ENCODE results near the gene CMTM6.
A peak's percentile ranks its signal among the peaks of the same experiment; 100 is the strongest.
"Not testable (repeated sequence)": the region's sequence is repeated elsewhere in the genome, so short reads cannot be mapped to it uniquely, and the experiment has no call there.

The CMTM6 gene

DNA sequence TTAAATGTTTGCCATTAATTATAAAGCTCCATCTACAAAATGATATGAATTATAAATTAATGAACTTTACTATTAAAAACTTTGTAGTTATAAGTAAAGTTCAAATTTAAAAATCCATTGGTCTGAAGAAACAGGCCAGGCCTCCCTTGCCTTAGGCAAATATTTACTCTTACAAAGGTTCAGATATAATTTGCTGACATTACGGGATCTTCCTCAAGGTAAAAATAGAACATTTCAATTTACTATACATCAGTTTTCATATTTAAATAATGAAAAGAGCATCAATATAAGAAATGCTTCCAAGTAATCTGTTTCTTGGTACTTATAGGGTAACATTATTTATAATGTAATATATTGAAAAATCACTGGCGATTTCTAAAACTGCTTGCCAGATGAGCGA is 3.7 kb downstream of the CMTM6 start:
- DNase-seq = no peak

DNA sequence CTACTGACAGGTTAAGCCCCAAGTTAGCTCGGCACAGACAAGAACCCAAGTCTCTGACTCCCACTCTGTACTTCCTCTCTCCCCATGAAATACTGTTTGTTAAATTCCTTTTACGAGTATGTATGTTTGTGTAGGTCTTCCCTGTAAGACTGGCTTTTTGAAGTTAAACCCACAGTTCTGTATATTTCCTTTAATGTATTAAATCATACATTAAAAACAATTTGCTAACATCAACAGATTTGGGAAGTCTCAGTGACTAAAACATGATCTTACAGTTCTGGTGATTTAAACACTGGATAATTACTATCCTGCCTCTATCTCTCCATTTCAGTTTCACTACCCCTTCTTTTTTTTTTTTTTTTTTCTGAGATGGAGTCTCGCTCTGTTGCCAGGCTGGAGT is 4.4 kb downstream of the CMTM6 start:
- no peak for DNase-seq

DNA sequence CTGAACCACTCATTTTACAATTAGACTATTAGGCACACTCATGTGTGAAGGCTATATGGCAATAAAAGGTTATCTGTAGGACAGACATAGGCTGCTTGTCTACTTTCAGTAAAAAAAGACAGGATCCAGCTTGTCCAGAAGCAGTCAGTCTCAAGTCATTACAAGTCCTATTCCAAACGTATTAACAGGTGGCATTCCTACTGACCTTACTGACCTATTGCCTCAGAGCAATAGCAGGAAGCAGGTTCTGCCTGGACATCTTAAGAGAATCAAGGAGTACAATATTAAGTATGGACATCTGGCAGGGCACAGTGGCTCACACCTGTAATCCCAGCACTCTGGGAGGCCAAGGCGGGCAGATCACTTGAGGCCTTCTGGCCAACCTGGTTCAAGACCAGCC is 7.0 kb downstream of the CMTM6 start:
- DNase-seq = no peak

DNA sequence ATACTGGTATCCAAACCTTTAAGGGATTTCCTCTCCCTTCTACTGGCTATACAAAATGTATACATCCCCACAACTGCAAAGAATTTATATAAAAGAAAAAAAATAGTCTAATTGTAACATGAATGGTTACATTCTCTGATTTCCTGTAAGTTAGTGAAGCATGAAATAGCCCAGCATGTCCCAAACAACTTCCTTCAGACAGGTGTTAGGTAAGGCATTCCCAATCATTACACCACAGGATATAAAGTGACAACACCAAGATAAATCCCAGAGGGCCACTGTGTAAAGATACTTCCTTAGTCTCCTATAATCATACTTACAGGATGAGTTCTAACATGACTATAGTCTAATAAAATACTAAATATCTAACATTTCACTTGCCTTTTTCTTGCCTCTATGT is 7.6 kb downstream of the CMTM6 start:
- no peak for DNase-seq

DNA sequence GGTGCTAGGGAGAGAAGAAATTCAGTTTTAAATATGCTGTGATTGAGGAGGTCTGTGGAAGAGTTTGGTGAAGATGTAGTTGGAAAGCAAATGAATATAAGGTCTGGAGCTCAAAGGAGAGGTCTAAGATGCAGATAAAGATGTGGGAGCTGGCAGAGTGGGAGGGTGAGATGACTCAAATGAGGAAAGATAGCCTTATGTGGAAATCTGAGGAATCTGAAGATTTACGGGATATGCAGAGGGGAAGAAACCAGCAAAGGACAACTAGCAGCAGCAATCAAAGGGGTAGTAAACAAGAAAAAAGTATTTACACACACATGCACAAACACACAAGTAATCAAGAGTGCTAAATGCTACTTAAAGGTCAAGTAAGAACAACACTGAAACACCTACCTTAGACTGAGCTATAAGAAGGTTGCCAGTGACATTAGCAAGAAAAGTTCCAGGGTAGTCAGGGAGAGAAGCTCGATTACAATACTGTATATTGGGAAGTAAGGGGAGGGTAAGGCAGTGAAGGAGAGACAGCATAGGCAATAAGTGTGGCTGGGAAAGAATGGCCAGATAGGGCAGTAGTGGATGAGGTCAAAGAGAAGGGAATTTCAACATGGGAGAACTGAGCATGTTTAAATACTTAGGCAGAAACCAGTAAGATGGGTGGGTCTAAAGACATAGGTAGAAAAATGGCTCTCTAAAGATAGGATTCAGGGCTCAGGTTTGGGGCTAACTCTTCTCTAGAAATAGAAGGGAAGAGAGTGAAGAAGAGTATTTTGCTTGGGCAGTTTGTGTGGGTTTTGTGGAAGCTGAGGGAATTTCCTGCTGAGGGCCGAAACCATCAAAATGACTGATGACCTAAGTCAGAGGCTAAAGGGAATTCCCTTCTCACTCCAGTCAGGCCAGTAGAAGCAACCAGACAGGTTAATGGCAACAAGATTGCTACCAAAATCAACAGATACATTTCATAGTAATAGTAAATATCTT is 8.9 kb downstream of the CMTM6 start:
- no peak for DNase-seq

DNA sequence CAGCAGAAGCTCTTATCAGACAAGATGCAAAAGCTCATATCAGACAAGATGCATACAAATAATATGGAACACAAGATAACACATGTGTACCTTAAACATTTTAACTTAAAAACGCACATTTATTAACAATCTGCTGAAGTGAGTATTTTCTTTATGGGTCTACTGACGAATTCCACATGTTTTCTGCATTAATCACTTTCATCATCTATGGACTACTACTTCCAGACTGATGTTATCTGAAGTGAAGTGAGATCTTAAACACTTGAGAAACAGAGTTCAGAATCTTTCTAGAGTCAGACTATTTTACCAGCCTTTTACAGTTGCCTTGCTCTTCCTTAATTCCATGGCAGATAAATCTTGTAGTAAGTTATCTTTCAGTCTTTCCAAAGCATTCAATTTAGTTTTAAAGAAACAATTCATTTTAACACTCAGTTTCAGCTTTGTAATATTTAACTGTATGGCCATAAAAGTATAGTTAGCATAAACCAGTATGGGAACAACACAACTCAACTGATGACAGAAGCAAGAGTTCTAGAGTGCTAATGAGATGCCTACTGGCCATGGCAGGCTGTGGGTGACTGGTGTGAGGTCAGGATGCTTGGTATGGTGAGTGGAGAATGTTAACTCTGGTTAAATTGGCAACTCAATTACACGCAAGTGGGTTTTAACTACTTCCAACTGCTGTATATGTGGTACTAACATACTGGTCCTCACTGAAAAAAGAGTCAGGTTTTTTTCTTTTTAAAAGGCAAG is 9.8 kb downstream of the CMTM6 start:
- DNase-seq = no peak

DNA sequence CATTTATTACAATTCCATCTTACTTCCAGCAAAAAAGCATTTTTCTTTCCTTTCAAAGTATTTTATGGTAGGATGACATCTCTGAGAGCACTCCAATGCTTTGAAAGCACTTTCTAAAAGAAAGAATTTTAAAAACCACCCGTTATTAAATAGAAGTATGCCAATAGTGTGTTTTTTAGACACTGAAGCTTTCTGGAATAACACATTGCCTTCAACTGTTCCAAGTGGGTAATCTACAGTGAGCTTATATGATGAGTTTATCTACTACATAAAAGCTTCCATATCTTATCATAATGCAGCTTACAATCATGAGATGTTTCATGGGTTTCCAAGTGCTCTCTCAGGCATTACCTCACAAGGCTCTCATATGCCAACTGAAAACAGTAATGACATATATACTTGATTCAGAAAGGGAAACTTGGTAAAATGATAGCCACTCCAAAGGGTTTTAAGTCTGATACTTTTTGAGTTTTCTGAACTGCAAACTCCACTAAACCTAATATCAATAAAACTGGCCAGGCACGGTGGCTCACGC is 14.1 kb downstream of the CMTM6 start:
- no peak for DNase-seq

DNA sequence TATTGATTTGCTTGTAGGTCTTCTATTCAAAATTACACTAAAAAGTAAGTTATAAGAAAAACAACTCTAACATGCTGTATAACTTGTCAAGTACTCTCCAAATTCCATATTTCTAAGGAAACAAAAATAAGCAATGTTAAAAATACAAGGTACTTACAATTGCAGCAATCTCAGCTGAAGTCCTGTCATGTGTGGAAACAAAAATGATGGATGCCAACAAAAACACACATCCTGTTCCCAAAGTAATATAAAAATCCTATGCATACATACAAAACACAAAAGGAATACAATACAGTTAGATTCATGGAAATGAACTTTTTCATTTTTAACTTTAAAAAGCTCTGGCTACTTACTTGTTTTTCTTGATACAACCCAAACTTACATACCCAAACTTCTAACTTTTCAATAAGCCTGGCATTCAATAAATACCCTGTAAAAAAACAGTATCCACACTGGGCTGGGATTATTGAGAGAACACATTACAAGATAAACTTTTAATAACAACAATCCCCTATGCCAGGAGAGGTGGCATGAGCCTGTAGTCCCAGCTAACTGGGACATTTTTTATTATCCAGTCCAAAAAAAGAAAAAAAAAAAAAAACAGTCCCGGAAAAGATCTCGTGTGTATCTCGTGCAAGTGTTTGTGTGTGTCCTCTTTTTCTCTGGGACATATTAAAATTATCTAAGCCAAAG is 14.7 kb downstream of the CMTM6 start:
- DNase-seq = no peak

DNA sequence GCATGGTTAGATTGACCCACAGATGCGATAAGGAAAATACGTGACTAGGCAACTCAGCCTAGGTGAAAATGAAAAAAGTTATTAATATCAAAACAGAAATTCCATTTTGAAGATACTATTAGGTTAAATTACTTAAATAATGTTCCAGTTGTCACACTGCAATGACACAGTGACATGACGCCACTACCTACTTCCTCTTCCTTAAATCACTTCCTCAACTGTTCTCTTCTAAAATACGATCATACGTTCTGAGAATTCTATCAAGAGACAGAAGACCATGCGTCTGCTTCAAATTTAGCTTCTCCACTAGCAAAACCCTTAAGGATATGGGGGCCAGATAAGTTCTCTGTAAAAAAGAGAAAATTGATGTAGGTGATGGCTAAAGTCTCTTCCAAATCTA is 18.2 kb downstream of the CMTM6 start:
- no peak for DNase-seq

DNA sequence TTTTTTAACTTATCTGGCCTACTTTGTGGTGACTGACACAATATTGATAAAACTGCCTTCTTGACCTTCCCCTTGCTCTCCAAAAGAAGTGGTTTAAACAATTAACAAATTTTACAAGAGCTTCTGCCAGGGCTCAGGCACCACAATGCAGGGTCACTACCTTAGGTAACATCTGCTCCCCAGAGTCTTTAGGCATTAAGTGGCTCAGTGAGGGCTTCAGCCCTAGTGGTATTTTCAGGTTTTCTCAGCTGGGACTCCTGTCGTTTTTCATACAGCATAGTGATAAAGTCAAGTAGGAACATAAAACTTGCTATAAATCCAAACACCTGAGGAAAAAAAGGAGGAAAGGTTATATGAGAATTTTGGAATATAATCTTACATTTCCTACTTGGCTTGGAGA is 18.9 kb downstream of the CMTM6 start:
- no peak for DNase-seq

DNA sequence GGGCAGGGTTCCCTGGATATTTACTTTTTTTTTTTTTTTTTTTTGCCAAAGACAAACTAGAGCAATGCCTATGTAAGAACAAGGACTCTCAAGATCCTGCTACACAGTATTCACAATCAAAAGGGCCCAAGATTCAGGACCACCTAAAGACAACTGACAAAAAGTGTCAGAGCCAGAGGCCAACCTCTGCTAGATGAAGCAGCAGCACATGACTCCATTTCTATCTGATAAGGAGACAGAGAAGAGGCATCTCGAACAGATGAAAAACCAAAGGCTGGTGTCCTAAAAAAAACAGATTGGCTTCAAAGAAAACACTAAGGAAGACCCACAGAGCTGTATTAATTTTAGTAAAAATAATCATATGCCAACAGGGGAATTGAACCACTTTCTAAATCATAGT is 20.0 kb downstream of the CMTM6 start:
- DNase-seq = no peak

DNA sequence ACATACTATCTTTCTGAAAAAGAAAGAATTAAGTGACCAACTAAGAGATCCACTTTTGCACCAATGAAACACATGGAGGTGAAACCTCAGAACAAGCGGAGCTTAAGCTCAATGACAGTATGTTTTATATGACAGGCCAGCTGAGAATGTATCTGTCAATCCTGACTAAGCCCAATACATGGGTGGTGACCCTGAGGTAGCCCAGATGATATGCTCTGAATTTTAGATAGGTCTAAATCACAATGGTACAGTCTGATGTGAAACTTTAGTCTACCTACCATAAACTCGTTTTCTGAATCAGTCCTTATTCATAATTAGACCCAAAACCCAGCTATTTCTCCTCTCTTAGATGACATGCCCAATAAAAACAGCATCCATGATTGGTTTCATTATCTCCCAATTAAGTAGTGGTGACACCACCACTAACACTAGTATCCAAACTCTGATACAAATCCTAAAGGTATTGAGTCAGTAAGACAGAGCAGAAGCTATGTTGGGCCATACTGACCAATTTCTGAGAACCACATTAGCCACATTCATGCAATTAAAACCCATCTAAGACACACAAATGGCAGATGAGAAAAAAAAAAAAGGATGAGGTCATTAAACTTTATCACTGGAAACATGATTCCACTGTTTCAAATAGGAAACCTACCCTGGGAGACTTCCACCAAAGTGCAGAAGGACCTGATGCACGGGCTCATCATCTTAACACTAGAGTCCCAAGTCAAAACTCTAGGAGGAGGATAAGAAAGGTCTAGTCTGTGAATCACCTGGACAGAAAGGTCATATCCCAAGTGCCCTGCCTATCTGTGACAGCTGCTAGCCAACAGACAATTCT is 20.6 kb downstream of the CMTM6 start:
- no peak for DNase-seq

DNA sequence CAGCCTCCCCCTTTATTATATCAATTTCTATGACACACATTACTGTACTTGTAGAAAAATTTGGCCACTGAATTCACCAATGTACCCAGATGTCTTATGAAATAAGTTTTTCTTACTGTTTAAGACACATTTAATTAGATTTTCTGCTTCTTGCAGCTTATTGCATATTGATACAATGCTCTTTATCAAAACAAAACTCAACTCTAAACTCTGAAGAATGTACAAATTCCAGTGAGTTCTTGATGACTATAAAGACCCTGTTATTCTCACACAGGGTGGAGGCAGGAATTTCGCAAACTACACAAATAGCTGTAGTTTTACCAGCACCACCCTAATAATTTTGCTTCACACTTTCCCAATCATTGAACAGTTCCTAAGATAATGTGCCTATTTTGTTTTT is 22.0 kb downstream of the CMTM6 start:
- no peak for DNase-seq

DNA sequence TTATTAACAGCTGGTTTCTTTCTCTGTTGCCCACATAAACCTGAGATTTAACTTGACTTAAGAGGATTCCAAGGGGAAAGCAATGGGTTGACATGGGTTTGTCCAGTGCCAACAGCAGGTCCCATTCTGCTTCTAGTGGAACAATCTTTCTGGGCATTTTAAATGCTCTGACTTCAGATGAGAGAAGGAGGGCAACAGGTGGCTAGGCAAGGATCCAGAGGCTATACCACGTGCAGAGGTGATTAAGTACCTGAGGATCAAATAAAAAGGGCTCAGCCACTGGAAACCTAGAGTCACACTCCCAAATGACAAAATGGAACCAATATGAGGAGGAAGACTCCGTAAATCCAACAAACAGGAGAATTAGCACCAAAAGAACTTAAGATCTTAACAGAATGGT is 28.5 kb downstream of the CMTM6 start:
- no peak for DNase-seq

DNA sequence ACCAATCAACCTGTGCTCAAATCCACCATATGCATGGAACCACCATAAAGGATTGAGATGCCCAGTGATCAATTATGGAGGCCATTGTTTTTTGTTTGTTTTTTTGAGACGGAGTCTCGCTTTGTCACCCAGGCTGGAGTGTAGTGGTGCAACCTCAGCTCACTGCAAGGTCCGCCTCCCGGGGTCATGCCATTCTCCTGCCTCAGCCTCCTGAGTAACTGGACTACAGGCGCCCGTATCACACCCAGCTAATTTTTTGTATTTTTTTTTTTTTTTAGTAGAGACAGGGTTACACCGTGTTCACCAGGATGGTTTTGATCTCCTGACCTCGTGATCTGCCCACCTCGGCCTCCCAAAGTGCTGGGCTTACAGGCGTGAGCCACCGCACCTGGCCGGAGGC is 30.5 kb downstream of the CMTM6 start:
- DNase-seq = not testable (repeated sequence)

DNA sequence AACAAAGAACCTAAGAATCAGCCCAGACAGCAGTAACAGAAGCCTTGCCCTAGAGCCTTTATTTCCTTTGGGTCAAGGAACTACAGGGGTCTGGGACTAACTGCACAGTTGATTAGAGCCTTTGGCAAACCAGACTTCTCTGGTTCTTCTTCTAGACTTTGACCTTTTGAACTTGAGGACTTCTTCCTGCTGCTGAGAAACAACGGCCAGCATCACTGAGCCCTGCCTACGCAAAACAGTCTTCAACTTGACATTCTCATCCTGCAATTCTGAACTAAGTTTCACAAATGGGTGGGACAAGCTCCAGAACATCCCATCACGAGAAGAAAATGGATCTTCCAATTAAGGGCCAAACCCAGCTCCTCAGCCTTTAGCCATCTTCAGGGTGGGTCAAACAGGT is 31.4 kb downstream of the CMTM6 start:
- DNase-seq = no peak

DNA sequence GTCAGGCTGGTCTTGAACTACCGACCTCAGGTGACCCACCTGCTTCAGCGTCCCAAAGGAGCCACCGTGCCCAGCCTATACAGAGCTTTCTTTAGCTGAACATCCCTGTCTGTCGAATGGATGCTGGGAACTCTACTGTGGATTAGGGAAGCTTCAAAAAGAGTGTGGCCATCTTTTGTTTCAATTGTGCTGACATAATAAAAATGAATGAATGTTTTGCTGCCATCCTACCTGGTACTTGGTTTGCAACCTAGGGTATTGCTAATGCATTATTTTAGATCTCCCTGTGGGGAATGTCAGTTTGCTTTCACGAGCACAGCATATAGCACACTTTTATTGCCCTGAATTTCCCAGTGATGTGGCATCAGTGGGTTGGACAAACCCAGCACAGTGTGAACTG is 32.3 kb downstream of the CMTM6 start:
- DNase-seq = no peak

DNA sequence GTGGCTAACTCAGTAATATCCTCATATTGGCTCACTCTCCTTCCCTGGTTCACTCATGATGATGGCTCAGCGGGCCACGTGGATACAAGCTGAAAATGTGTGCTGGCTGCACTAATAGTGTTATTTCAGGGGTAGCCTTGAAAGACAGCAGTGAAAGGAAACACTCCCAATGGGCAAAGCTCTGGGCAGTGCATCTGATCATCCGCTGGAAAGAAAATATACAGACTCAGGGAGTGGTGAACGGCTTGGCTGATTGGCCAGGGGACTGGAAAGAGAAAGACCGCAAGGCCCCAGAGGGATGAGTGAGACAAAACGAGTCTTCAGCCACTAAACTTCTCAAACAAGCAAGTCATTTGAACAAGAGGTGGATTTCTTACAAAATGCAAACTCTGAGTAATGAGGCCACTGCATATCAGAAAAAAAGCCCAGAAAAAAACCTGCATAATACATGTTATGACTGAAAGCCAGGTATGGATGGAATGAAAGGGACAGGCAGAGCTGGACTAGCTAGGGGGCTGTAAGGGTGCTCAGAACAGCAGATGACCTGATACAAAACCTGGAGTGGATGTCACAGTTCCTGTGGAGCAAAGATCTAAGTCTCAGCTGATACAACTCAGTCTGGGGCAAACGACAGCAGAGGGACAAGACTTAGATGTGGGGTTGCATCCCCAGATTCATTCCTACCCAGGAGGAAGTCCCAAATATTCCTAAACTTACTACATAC is 33.3 kb downstream of the CMTM6 start:
- peak; percentile 51 for DNase-seq

DNA sequence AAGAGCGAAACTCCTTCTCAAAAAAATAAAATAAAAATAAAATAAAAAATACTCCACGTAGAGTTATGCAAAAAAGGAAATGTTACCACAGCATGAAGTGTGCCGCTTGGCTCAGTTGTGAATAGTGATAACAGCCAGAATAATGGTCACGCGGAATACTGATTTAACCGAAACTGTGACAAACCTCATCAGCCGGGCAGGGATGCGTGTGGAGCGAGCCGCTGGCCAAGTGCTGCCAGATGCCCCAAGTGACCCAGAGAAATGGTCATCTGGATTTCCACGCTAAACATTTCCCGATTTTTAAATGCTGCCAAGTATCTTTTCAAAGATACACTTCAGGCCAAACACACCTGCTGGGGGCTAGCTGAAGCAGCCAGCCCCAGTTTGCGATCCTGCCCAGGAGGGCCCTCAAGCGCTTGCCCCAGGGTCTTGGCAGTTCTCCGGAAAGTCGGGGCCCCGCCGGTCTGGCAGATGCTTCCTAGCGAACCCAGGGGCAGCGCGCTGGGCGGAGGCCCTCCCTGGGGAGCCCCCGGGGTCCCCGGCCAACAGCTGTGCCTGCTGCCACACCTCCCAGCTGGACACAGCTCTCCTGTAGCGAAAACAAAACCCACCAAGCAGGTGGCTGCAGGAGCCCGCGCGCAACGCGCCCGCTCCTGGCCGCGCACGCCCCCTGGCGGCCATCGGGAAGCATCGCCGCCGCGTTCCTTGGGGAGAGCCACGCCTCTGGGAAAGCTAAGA is 35.1 kb downstream of the CMTM6 start:
- DNase-seq = peak; percentile 85

DNA sequence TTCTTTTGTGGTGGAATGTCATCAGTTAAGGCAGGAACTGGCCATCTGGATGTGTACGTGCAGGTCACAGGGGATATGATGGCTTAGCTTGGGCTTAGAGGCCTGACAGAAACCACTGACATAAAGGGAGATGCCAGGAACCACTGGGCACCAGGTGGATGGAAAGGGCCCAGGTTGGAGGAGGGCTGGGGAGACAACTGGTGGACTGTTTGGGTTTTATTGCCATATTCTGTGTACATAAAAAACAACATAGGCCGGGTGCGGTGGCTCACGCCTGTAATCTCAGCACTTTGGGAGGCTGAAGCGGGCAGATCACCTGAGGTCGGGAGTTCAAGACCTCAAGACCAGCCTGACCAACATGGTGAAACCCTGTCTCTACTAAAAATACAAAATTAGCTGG is 35.8 kb downstream of the CMTM6 start:
- not testable (repeated sequence) for DNase-seq

DNA sequence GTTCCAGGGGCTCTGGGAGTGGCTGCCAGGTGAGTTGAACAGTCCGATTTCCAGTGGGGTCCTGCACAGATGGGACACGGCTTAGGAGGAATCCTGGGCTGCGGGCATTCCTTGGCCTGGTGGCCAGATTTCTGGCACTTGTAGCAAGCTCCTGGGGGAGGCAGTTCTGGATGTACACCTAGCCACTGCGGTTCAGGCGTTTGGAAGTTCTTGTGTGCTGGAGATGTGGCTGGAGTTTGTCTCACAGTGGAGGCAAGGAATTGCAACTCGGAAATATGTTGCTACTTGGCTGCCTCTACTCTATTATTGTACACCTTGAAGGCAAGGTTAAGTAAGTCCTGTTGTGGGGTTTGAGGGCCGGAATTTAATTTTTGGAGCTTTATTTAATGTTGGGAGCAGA is 37.9 kb downstream of the CMTM6 start:
- DNase-seq = not testable (repeated sequence)

Measured in right hindlimb (tissue), 1 donor.